Mesendoderm (in vitro differentiated cells): Measurements from ENCODE around the gene CYTH3.
A peak's percentile ranks its signal among the peaks of the same experiment; 100 is the strongest.

Experiments used
- DNase-seq: peaks from one replicate; pipeline ENCODE4 v3.0.0; 2013
- H2AK5ac ChIP-seq: 2 replicates; pipeline ENCODE4 v1.6.1; 2013; ENCODE audit warnings: low read length, inconsistent platforms
- H2BK120ac ChIP-seq: 2 replicates; pipeline ENCODE4 v1.6.1; 2013; ENCODE audit warnings: low read depth, mild to moderate bottlenecking, low read length, moderate library complexity, mixed read lengths
- H2BK15ac ChIP-seq: replicated peaks from 2 replicates; pipeline ENCODE4 v1.6.1; 2013; ENCODE audit warnings: low read depth, mild to moderate bottlenecking, moderate library complexity
- H2BK5ac ChIP-seq: 2 replicates; pipeline ENCODE4 v1.6.1; 2013; ENCODE audit warnings: low read length, inconsistent platforms
- H3K18ac ChIP-seq: 2 replicates; pipeline ENCODE4 v1.6.1; 2013; ENCODE audit warnings: mild to moderate bottlenecking, low read length, mixed read lengths
- H3K23ac ChIP-seq: one replicate; pipeline ENCODE4 v1.6.1; 2013; ENCODE audit warnings: low read length
- H3K27ac ChIP-seq: 2 replicates; pipeline ENCODE4 v1.5.1; 2013; ENCODE audit warnings: low read depth, mild to moderate bottlenecking, inconsistent platforms, low read length, moderate library complexity
- H3K27me3 ChIP-seq: 2 replicates; pipeline ENCODE4 v1.6.1; 2013; ENCODE audit warnings: low read length, control low read depth, mild to moderate bottlenecking, inconsistent platforms; ENCODE audit not compliant: insufficient read depth, poor library complexity
- H3K36me3 ChIP-seq: 2 replicates; pipeline ENCODE4 v1.6.1; 2013; ENCODE audit warnings: low read length, inconsistent platforms; ENCODE audit not compliant: control insufficient read depth, insufficient read depth
- H3K4ac ChIP-seq: one replicate; pipeline ENCODE4 v1.6.1; 2013; ENCODE audit warnings: low read depth, mild to moderate bottlenecking, low read length, moderate library complexity
- H3K4me1 ChIP-seq: 2 replicates; pipeline ENCODE4 v1.6.1; 2013; ENCODE audit warnings: low read depth, low read length, inconsistent platforms; ENCODE audit not compliant: control insufficient read depth
- H3K4me2 ChIP-seq: 2 replicates; pipeline ENCODE4 v1.6.1; 2013; ENCODE audit warnings: low read length
- H3K4me3 ChIP-seq: 2 replicates; pipeline ENCODE4 v1.5.1; 2013; ENCODE audit warnings: mild to moderate bottlenecking, low read length
- H3K56ac ChIP-seq: one replicate; pipeline ENCODE4 v1.6.1; 2013; ENCODE audit warnings: low read length
- H3K79me1 ChIP-seq: 2 replicates; pipeline ENCODE4 v1.6.1; 2013; ENCODE audit warnings: low read length, inconsistent platforms
- H3K79me2 ChIP-seq: 2 replicates; pipeline ENCODE4 v1.6.1; 2013; ENCODE audit warnings: mild to moderate bottlenecking, low read length; ENCODE audit not compliant: control insufficient read depth, insufficient read depth
- H3K9ac ChIP-seq: 2 replicates; pipeline ENCODE4 v1.6.1; 2013; ENCODE audit warnings: low read length, inconsistent platforms
- H4K5ac ChIP-seq: one replicate; pipeline ENCODE4 v1.6.1; 2013; ENCODE audit warnings: low read length
- H4K8ac ChIP-seq: one replicate; pipeline ENCODE4 v1.6.1; 2013; ENCODE audit warnings: low read depth, mild to moderate bottlenecking, control low read depth, low read length, moderate library complexity
- WGBS: extraction: QIAGEN DNeasy Blood & Tissue Kit; methylation state at CpG from one replicate; pipeline ENCODE4 v1.1.7; 2013; ENCODE audit warnings: low lambda C conversion rate, missing lambda C conversion rate; ENCODE audit not compliant: insufficient coverage; ENCODE audit errors: extremely low coverage; 5-methylcytosine and 5-hydroxymethylcytosine counted together

Gene CYTH3

DNA sequence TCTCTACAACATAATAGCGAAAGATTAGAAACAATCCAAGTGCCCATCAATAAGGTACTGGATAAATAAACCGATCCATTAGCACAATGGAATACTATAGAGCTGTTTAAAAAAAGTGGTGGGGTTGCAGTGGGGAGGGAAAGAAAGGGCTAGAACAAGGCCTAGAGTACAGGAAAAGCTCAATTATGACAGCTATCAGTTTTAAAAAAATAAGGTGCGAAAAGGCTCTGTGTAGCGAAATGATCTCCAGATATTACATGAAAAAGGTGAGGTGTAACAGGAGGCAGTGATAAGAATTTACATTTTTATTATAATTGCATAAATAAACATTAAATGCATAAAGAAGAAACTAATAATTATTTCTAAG is 30.8 kb downstream of the CYTH3 start:
- Histone ChIP-seq H4K8ac (no peak overlapping the region), H3K4ac (no peak overlapping the region), H2BK120ac (no peak overlapping the region), H3K9ac (no peak overlapping the region), H2BK15ac (no peak overlapping the region), H3K56ac (no peak overlapping the region), H2BK5ac (no peak overlapping the region), H3K4me2 (no peak overlapping the region), H3K27me3 (no peaks in the 10 kb centered on the region), H3K79me1 (peaks cover 4% of the 10 kb centered on the region), H3K79me2 (no peaks in the 10 kb centered on the region), H3K18ac (no peak overlapping the region), H4K5ac (no peak overlapping the region), H3K23ac (no peak overlapping the region), H3K27ac (no peak overlapping the region), H3K4me1 (no peaks in the 10 kb centered on the region), H2AK5ac (no peak overlapping the region), H3K4me3 (no peak overlapping the region), H3K36me3 (no peaks in the 10 kb centered on the region)
- no CpG with 5 or more reads among the region's 4 CpGs for WGBS
- no peak for DNase-seq

DNA sequence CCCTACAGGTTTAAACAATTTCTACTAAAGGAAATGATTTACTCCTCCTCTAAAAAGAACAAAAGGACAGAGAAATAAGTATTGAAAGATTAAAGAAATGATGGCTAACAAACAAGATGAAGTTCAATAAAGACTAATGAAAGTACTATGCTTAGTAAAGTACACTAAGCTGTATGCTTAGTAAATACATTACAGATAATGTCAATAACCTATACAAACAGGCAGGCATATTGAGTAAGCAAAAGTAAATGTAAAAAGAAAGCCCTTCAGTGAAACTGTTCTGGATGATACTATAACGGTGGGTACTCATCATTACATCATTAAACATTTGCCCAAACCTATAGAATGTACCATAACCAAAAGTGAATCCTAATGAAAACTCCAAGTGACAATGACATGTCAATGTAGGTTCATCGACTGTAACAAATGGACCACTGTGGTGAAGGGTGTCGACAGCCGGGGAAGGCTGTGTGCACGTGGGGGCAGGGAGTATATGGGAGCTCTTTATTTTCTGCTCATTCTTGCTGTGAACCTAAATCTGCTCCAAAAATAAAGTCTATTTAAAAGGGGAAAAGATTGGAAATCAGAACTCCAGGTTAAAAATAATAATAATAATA is 34.0 kb downstream of the CYTH3 start:
- Histone ChIP-seq H3K56ac (no peak overlapping the region), H2BK15ac (no peak overlapping the region), H3K79me2 (no peaks in the 10 kb centered on the region), H3K4ac (no peak overlapping the region), H3K27ac (no peak overlapping the region), H3K36me3 (no peaks in the 10 kb centered on the region), H2BK120ac (no peak overlapping the region), H4K5ac (no peak overlapping the region), H3K9ac (no peak overlapping the region), H3K27me3 (no peaks in the 10 kb centered on the region), H3K18ac (no peak overlapping the region), H2BK5ac (no peak overlapping the region), H4K8ac (no peak overlapping the region), H3K79me1 (peaks cover 6% of the 10 kb centered on the region), H3K4me2 (no peak overlapping the region), H3K4me1 (no peaks in the 10 kb centered on the region), H2AK5ac (no peak overlapping the region), H3K23ac (no peak overlapping the region), H3K4me3 (no peak overlapping the region)
- WGBS = no CpG with 5 or more reads among the region's 5 CpGs
- DNase-seq = no peak

DNA sequence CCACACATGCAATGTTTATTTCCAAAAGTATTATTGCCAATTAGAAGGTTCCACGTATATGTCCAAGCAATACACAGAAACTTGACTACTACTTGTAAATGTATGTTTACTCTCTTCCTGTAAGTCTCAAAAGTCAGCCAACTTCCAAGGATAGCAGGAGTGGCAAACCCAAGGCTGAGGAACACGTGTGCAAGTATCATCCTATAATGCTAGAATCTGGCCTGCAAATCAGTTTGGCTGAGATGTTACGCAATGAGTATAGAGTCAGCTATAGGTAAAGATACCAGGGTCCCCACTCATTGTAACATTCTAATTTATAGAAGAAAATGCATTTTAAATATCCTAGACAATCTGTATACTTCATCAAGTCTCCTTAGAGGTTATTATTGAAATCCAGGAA is 34.7 kb downstream of the CYTH3 start:
- no peak overlapping the region for H2BK120ac ChIP-seq
- WGBS = no CpG with 5 or more reads among the region's 3 CpGs
- DNase-seq = no peak
- no peak overlapping the region for H2AK5ac ChIP-seq
- no peak overlapping the region for H3K56ac ChIP-seq
- no peak overlapping the region for H4K5ac ChIP-seq
- no peak overlapping the region for H3K27ac ChIP-seq
- H3K79me2 ChIP-seq = no peaks in the 10 kb centered on the region
- no peak overlapping the region for H2BK15ac ChIP-seq
- no peak overlapping the region for H3K4me3 ChIP-seq
- no peak overlapping the region for H3K4me2 ChIP-seq
- H3K27me3 ChIP-seq = no peaks in the 10 kb centered on the region
- H3K79me1 ChIP-seq = peaks cover 6% of the 10 kb centered on the region
- H4K8ac ChIP-seq = no peak overlapping the region
- H3K18ac ChIP-seq = no peak overlapping the region
- H2BK5ac ChIP-seq = no peak overlapping the region
- no peaks in the 10 kb centered on the region for H3K36me3 ChIP-seq
- no peak overlapping the region for H3K23ac ChIP-seq
- H3K4ac ChIP-seq = no peak overlapping the region
- H3K9ac ChIP-seq = no peak overlapping the region
- no peaks in the 10 kb centered on the region for H3K4me1 ChIP-seq

DNA sequence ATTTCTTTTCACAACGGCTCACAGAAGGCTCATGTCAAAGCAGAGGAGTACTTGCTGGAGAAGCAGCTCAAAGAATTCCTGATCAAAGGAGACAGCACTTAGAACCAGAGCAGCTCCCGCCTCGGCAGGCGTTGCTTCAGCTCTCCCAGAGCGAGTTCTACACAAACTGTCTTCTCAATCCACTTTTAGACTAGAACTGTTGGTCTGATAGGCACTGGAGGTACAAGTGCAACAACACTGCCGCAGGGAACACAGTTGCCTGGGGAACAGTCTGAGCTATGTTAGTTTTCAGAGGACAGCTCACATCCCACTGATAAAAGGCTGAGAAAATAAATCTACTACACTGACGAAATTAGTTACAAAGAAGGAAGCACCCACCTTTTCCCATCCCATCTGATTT is 35.4 kb downstream of the CYTH3 start:
- H3K79me1 ChIP-seq = peaks cover 6% of the 10 kb centered on the region
- no peak overlapping the region for H3K4me2 ChIP-seq
- H3K4me3 ChIP-seq = no peak overlapping the region
- H2AK5ac ChIP-seq = no peak overlapping the region
- H4K8ac ChIP-seq = no peak overlapping the region
- H3K27ac ChIP-seq = no peak overlapping the region
- no peak overlapping the region for H2BK5ac ChIP-seq
- no peak overlapping the region for H3K4ac ChIP-seq
- H2BK15ac ChIP-seq = no peak overlapping the region
- WGBS = no CpG with 5 or more reads among the region's 7 CpGs
- H3K79me2 ChIP-seq = no peaks in the 10 kb centered on the region
- H4K5ac ChIP-seq = no peak overlapping the region
- DNase-seq = no peak
- H3K9ac ChIP-seq = no peak overlapping the region
- H3K27me3 ChIP-seq = no peaks in the 10 kb centered on the region
- no peak overlapping the region for H3K23ac ChIP-seq
- no peaks in the 10 kb centered on the region for H3K36me3 ChIP-seq
- no peaks in the 10 kb centered on the region for H3K4me1 ChIP-seq
- H2BK120ac ChIP-seq = no peak overlapping the region
- H3K18ac ChIP-seq = no peak overlapping the region
- H3K56ac ChIP-seq = no peak overlapping the region

DNA sequence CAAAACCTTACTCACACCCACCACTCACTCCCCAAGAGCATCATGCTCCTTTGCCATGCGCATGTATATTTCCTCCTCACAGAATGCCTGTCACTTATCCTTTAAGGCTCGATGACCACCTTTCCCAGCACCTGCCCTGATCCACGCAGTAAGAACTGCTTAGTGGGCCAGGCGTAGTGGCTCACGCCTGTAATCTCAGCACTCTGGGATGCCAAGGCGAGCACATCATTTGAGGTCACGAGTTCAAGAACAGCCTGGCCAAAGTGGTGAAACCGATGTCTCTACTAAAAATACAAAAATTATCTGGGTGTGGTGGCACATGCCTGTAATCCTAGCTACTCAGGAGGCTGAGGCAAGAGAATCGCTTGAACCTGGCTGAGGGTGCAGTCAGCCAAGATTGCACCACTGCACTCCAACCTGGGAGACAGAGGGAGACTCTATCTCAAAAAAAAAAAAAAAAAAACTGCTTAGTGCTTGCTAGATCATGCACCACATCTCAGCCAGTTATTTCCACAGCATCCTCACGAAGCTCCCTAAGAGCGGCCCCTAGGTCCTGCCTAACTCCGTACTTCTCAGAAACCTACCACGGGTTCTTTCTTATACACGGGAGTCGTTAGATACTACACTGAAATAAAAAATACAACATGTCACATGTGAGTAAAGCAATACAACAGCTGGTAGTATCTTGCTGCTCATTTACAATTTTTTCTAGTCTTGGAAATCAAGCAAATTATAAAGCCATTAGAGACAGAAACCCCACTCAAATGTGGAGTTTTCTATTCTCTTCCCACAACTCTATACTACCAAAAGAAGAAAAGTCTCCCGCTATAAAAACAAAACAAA is 37.2 kb downstream of the CYTH3 start:
- Histone ChIP-seq H2BK120ac (no peak overlapping the region), H3K36me3 (no peaks in the 10 kb centered on the region), H2BK15ac (no peak overlapping the region), H3K4me3 (no peak overlapping the region), H3K4me2 (no peak overlapping the region), H4K5ac (no peak overlapping the region), H3K79me2 (no peaks in the 10 kb centered on the region), H3K27me3 (no peaks in the 10 kb centered on the region), H4K8ac (no peak overlapping the region), H2AK5ac (no peak overlapping the region), H3K4ac (no peak overlapping the region), H3K18ac (no peak overlapping the region), H3K56ac (no peak overlapping the region), H3K9ac (no peak overlapping the region), H2BK5ac (no peak overlapping the region), H3K23ac (peak overlapping the region; percentile 4), H3K79me1 (peaks cover 9% of the 10 kb centered on the region), H3K4me1 (no peaks in the 10 kb centered on the region), H3K27ac (no peak overlapping the region)
- no CpG with 5 or more reads among the region's 16 CpGs for WGBS
- DNase-seq = no peak
